Stimulated activated naive CD4-positive, alpha-beta T cell treated with Interleukin-2 at 50 U/mL for 16 hours (primary cell): Measurements from ENCODE around the gene SORBS1.

Experiments
- DNase-seq: peaks from one replicate; lab custom pipeline; 2025; lab: John Stamatoyannopoulos, UW

SORBS1 gene

DNA sequence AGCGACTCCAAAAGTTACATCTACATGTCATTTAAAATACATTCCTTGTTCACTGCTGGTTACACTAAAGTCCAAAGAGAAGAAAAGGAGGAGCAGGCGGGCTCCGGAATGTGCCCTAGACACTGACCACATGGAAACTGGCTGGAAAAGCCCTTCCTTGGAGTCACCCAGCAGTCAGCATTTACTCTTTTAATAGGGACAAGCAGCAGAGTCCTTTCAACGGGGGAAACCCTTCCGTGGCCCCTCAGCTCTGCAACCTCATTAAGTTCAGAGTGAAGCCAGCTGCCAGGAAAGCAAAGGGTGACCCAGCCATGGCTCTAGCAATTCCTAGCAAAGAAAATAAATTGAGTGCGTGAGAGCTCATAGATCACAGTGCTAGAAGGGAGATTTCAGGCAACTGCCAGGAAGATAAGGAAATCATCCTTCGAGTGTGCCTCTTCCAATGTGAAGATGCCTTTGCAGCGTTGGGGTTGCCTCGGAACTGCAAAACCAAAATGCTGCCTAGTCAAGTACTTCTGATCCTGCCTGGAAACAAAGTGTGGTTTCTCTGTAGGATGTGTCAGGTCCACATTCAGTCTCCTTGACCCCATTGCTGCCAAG, 101.6 kb downstream of the SORBS1 start:
- DNase-seq, result no peak

- no peak for DNase-seq
These were observed 102.3 kb downstream of the SORBS1 start for GRCh38 chr10:95458871-95459270.

- no peak for DNase-seq
These were observed 103.2 kb downstream of the SORBS1 start for GRCh38 chr10:95458014-95458413.

DNA sequence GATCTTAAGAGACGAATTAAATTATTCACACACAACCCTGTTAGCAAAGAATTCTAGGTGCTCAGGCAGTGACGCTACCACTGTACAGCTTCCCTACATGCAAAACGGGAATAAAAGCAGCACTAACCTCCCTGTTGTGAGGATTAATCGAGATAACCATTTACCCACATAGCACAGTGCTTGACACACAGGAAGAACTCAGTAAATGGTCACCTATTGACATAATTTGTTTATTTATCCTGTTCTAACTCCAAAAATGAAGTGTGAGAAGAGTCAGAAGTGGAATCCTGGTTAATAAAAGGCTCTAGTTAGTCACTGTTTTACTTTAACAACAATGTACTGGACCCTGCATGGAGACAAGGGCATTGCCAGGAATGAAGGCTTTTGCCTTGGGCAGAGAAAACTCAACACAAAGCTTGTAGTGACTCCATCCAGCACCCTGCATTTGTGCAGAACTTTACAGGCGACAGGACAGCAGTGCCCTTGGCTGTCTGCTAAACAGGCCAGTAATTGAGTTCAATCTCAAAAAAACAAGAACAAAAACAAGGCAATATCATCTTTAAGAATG, 103.8 kb downstream of the SORBS1 start:
- no peak for DNase-seq

DNA sequence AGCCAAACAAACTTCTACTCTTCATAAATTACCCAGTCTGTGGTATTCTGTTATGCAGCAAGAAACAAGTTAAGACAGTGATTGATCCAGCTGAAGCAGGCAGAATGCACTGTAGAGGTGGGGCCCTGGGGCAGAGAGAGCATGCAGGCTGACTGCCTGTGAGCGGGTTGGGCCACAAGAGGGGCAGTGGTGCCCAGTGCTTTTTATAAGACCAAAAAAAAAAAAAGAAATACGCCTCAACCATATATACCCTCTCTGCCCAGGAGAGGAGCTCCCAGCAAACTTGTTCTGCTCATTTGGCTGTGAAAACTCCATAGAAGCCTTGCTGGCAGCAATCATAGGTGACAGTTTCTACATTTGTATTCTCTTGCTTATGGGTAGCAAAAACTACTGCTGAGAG, 104.7 kb downstream of the SORBS1 start:
- DNase-seq, result no peak

- no peak for DNase-seq
These were observed 106.2 kb downstream of the SORBS1 start for GRCh38 chr10:95454940-95455339.

- no peak for DNase-seq
These were observed 106.8 kb downstream of the SORBS1 start for GRCh38 chr10:95454356-95454755.

- DNase-seq, result no peak
These were observed 109.3 kb downstream of the SORBS1 start for GRCh38 chr10:95451568-95452524.

DNA sequence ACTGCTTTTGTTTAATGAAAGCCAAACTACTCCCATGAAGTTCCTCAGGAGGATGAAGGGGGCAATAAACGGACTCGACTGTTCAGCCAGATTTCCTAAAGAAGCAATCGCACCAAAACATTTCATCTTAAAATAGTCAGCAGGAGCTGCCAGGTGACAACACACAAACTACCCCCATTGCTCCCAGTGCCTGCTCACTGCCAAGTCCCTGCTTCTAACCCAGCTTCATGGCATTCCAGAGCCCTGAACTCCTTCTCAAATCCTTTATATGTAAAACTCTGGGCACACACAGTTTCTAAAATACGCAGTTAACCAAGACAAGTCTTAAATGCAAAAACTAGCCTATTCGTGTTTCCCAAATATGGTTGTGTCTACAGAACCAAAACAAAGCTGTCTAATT, 110.0 kb downstream of the SORBS1 start:
- DNase-seq, result no peak

DNA sequence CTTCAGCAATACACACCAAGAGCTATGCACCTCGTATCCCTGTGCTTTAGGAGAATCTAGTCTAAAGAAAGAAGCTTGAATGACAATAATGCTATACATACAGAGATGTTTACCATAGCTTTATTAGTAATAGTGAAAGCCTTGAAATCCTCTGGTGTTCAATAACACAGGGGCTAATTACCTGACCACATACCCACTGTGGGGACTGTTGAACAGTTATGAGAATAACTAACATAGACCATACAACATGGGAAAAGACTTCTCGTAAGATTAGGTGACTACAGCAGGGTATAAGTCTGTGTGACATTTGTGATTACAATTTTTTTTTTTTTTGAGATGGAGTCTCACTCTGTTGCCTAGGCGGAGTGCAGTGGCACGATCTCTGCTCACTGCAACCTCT, 111.0 kb downstream of the SORBS1 start:
- DNase-seq, result no peak

DNA sequence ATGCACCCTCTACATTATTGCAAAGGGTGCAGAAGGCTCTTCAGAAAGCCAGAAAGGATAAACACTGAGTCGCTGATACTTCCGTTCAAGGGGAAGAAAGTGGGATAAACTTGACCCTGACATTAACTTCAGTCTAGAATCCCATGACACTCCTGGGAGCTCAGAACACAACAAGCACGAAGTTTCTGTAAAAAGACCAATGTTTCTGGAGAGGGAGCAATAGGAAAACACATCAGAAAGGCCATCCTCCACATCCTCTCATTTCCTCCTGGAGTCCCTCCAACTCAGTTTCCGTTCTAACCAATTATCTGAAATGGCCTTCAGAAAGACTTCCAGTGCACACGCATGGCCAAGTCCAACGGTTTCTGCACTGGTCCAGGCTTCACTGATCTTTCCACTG, 113.5 kb downstream of the SORBS1 start:
- no peak for DNase-seq

- DNase-seq, result no peak
These were observed 115.2 kb downstream of the SORBS1 start for GRCh38 chr10:95445837-95446486.

GRCh38 chr10:95445223-95445836, 115.8 kb downstream of the SORBS1 start:
- no peak for DNase-seq

GRCh38 chr10:95444792-95445191, 116.4 kb downstream of the SORBS1 start:
- DNase-seq, result no peak

DNA sequence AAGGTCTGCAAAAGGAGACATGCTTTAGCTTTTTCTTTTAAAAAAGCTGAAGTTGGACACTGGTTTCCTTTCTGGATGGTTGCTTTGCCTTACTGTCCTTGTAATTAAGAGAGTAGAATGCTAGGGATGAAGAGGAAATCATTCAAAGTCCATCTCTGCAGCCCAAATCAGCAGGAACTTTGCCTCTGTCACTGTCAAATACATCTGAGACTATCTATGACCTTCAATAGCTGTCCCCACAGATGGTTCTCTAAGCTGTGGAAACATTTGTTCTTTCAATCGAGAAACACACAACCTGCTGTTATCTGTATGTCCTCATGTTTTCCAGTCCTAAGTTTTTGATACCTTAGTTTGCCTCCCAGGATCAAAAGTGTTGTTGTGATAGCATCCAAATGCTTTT, 117.5 kb downstream of the SORBS1 start:
- no peak for DNase-seq

- no peak for DNase-seq
These were observed 118.8 kb downstream of the SORBS1 start for GRCh38 chr10:95442341-95442740.

DNA sequence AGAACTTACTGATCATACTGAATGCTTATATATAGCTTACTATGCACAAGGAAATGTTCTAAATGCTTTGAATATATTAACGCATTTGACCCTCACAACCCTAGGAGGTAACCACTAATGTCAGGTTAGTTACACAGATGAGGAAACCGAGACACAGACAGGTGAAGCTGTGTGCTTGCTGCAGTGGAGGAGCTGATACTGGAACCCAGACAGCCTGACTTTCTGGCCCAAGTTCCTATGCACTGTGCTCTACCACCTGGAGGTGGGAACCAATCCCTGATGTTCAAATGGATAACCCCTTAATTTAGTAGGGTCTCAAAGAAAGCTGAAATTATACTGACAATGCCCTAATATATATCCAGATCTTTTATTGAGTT, 119.6 kb downstream of the SORBS1 start:
- DNase-seq, result no peak

DNA sequence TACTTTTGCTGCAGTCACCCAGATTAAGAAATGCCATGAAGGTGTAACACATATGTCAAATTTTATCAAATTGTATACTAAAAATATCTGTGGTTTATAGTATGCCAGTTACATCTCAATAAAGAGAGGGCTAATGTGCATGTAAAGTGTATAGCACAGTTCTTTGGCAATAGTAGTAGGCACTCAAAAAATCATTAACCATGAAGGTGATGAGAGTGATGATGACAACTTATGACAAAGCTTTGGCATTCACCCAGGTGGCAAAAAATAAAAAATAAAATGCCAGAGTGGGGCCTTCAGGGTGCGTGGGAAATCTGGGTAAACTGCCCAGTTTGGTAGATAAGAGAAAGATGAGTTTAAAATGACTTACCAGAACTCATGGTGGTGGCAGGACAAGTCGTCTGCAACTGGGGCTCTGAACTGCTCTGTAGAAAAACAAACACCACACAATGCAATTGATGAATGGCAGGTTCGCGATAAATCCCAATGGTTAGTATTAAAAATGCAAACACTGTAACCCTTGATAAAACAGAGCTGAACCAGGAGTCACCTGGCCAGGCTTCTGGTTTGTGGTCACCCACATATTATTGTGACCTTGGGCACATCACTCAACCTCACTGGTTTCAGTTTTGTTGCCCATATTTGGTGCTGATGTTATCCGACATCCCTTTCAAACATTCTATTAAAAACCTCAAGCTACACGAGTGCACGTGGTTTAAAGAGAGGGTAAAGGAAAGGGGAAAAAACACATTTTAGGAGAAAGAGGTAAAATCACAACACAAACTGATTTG, 120.2 kb downstream of the SORBS1 start:
- DNase-seq, result no peak

- no peak for DNase-seq
These were observed 121.0 kb downstream of the SORBS1 start for GRCh38 chr10:95440038-95440725.

GRCh38 chr10:95438781-95439180, 122.4 kb downstream of the SORBS1 start:
- no peak for DNase-seq

DNA sequence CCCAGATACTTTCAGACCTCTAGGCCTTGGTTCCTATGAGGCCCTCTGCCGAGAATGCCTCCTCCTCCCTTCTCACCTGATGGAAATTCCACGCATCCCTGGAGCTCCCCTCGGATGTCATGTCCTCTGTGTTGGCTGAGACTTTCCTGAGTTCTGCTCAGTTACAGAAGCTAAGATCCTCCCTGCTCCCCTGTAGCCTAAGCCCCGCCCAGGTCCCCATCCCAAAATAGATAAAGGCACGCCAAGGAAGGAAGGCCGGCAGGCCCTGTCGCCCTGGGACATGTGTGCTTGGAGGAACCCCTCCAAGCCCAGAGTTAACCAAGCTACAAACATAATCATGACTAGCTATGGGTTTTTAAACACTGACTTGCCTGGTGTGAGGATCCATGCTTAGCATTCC, 123.5 kb downstream of the SORBS1 start:
- no peak for DNase-seq
